NCI-H2227 (cell line): ENCODE measurements around the gene TUFT1.

Source experiments
- DNase-seq: peaks from one replicate; lab custom pipeline; 2025; ENCODE audit not compliant: unreplicated experiment; lab: John Stamatoyannopoulos, UW

TUFT1 gene, protein sequence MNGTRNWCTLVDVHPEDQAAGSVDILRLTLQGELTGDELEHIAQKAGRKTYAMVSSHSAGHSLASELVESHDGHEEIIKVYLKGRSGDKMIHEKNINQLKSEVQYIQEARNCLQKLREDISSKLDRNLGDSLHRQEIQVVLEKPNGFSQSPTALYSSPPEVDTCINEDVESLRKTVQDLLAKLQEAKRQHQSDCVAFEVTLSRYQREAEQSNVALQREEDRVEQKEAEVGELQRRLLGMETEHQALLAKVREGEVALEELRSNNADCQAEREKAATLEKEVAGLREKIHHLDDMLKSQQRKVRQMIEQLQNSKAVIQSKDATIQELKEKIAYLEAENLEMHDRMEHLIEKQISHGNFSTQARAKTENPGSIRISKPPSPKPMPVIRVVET

DNA sequence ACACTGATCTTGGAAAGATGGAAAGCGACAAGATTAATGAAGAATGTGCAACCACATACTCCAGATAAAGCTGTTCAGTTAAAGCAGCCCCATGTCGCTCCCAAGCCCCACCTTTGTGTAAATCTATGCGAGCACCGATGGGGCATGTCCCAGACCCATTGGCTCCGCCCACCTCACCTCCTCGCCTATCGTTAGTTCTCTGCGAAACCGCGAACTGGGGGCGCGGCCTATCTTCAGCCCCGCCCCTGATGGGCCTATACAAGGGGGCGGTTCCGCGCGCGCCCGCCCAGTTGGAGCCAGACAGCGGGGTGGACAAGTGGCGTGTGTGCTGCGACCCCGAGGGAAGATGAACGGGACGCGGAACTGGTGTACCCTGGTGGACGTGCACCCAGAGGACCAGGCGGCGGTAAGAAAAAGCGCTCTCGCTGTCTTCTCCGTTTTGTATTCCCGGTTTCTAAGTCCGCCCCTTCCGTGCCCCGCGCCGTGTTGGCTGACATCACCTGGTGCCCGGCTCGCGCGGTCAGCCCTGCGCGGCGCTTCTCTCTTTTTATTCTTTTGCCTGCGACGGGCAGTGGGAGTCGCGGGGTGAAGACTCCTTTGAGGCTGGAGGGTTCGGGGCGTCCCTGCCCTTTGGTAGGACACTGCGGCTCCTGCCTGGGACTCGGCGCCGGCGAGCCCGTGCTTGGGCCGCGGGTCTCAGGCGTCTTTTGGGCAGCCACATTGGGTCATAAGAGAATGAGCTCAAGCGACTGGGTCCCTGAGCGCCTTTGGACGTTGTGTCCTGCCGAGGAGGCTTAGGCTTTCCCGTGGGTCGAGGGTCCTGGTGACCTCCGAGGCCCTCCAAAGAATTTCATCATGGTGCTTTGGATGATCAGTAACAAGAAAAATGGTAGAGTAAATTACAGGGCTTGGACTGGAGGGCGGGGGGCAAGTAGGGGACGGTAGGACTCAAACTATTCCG is at the start of gene TUFT1:
Gene TUFT1, plus strand, starts transcription at position 289 of the 961 bp plus-strand sequence. Its CDS starts 58 bp downstream, at position 347.
- DNase-seq = peak; percentile 98

DNA sequence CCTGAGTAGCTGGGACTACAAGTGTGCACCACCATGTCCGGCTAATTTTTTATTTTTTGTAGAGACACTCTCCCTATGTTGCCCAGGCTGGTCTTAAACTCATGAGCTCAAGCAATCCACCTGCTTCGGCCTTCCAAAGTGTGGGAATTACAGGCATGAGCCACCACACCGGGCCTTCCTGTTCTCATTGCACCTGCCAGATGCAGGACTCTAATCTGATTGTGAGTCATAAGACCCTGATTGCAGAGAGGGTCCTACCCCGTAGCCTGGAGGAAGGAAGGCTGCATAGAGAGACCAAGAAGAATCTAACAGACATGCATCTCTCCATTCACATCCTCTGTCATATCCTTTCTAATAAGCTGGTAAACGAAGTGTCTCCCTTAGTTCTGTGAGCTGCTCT is 48.5 kb upstream of the TUFT1 start:
- no peak for DNase-seq

DNA sequence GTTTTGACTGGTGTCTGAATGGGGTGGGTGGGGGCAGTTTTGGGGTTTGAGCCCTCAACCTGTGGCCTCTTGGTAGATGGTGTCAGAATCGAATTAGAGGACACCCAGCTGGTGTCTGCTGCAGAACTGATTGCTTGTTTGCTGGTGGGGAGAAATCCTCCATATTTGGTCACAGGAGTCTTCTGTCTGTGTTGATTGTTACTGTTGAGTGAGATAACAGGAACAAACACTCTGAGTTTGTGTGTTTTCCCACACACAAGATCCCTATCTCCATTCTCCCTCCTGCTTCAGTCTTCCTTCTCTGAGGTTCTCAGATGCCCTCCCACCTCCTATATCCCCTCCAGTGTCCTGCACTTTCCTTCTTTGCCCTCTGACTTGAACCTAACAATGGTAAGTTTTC is 48.0 kb upstream of the TUFT1 start:
- no peak for DNase-seq

DNA sequence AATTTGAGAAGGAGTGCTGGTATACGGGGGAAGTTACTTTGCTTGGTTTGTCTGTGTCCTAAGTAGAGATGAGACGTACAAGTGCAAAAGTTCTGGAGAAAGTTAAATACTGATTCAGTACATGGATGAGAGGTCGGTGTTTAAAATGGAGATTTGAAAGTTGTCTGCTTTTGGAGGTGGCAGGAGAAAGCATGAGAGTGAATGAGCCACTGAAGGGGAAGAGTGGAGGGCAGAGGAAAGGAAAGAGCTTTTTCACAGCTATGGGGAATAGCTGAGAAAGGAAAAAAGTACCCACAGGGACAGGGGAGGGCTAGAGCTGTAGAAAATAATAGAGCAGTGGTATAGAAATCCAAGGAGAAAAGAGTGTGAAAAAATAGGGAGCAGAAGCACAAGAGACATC is 47.1 kb upstream of the TUFT1 start:
- DNase-seq = no peak

DNA sequence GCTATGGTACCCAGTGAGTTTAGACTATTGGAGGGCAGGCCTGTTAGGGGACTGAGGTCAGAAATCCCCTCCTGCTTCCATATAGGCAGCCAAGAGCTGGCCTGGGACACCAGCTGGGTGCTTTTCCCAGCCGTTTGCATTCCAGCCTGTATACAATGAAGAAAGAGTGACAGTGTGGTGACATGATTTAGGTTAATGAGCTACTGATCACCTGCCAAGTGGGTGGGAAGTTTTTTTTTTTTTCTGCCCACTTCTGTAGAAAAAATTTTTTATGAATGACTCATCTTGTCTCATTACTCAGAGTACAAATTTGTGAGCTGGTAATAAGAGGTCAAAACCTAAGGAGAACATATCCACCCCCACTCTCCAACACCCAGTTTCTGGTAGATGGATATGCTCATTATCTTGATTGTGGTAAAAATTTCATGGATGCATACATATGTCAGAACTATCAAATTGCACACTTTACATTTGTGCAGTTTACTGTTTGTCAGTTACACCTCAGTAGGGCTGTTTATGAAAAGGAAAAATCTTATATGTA is 45.3 kb upstream of the TUFT1 start:
- peak; percentile 21 for DNase-seq

DNA sequence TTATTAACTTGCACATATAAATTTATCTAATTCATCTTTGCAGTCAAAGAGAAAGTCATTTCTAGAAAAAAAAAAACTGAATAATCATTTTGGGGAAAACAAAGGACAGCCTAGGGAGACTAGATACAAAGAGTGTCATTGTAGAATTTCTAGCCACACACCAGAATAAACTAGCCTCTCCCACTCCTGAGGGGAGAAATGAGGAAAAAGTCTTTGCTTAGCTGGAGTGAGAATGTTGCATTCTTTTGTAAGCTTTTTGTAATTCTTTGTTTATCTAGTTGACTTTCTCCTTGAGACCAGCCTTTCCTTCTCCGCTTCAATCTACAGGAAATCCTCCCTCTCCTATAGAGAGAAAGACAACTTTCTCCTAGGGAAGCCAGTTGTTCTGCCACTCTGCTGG is 44.8 kb upstream of the TUFT1 start:
- DNase-seq = no peak

DNA sequence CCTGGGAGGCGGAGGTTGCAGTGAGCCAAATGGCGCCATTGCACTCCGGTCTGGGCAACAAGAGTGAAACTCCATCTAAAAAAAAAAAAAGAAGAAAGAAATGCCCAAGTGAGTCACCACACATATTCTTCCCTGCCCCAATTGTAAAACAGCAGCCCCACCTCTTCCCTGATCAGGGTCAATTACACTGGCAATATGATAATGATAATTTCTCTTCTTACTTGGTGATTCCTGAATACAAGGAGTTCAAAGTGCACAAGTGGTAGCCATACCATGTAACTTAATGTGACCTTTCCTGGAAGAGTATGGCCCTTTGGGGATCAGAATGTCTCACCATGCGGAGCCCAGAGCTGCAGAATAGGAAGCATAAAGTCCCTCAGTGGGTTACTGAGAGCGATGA is 40.7 kb upstream of the TUFT1 start:
- no peak for DNase-seq

DNA sequence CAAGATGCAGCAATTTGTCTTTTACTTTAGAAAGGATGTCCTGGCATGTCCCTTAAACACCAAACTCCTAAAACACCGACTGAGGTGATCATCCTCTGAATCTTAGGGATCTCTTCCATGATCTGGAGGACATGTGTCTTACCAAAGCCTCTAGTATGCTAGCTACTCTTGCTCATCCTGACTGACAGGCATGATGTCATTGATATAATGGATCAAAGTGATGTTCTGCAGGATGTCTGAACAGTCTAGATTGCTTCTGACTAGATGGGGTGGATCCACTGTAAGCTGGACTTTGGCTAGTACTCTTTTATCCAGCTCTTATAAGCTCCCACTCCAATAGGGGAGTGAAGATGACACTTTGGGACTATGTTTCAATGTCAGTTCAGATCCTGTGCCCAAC is 40.2 kb upstream of the TUFT1 start:
- no peak for DNase-seq

DNA sequence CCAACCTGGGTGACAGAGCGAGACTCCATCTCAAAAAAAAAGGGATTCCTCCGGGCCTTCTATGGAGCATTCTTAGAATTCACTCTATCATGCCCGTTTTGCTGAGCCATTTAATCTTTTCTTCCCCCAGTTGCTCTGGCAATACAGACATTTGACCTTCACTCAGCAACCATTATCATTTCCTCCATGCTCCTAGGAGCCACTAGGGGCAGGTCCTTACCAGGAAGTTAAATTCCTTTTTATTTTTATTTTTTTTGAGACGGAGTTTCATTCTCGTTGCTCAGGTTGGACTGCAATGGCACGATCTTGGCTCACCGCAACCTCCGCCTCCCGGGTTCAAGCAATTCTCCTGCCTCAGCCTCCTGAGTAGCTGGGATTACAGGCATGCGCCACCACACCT is 38.6 kb upstream of the TUFT1 start:
- no peak for DNase-seq

DNA sequence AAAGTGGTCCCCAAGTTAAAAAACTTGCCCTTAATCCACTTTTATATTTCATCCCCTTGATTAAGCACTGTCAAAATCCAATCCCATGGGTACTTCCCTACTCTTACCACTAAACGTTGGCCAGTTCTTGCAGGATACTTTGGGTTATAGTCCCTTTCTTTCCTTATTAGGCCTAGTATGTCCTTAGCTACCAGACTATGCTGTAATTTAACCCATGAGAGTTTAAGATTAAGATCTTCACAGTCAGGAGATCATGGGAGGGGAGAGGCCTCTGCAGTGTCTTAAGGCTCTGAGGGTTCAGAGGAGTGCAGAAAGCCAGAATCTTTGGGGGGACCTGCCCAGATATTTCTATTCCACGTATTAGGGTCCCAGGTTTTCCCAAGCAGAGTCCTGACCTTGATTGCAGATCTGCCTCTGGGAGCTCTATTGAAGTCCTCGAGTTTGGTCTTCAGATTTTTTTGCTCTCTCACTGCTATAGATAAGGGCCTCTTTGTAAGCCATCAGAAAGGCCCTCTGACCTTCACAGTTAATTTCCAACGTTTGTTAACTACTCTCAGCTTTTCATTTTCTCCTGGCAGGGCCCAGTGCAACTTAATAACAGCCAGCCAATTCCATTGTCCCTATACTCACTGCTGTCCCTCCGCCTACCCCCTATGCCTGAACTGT is 37.9 kb upstream of the TUFT1 start:
- no peak for DNase-seq

DNA sequence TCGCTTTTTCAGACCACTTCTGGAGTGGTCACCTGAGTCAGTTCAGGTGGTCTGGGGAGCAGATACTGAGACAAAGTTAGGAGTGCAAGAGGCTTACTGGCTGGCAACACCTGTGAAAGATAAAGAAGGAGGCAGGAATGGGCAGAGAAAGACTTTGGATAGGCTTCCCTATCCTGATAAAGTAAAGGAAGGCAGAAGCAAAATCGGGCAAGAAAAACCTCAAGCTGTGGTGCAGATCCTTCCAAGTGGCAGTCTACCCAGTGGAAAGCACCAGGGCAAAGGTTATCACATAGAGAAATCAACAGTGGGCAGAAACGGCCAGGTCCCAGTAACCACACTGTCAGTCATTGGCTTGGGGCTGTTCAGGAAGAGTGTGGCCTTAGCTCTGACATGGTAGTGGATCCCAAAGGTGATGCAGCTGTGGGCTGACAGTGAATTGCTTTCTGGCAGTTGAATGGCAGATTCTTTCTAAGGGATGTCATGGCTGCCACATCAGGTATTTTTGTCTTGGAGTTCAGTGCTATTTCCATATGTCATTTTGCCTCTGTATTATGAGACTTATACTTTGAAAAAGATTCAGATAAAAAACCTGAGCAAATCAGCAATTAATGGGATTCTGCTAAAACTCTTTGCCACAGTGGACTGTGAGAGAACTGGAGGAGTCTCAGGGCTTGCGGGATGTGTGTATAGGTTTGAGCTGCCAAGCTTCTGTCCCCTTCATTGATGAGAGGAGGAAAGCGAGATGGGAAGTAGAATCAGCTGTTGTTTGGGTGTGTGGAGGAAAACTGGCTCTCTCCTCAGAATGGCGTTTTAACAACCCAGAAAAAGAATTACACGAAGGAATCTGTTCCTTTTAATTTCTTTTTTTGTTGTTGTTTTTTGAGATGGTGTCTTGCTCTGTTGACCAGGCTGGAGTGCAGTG is 37.0 kb upstream of the TUFT1 start:
- DNase-seq = no peak

DNA sequence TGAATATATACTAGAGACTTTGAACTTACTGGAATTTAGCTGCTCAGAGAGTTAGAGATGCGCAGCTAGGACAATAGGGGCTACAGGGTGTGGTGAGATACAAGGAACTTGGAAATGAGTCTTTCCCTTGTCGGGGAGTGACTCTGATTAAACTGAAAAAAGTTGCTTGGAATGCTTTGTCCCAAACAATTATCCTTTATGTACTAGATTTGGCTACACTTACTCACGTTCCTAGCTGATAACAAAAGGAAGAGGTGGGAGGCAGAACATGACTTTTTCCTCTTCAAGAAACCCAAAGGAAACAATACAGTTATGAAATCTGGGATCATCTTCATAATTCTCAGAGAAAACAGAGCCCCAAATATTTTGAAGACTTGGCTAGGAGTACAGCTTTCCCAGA is 35.9 kb upstream of the TUFT1 start:
- no peak for DNase-seq

DNA sequence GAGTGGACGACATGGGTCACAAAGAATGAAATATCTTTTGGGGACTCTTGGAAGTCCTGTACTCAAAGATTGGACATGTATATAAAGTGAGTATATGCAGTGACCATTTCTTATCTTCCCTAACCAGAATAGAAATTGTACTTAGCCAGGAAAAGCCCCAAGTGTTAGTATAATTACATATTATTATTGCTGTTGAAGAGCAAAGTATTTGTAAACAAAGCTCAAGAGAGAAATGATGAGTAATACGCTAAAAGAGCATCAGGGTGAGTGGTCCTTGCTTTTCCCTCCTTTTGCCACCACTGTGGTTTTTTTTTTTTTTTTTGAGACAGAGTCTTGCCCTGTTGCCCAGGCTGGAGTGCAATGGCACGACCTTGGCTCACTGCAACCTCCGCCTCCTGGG is 35.4 kb upstream of the TUFT1 start:
- DNase-seq = peak; percentile 21

DNA sequence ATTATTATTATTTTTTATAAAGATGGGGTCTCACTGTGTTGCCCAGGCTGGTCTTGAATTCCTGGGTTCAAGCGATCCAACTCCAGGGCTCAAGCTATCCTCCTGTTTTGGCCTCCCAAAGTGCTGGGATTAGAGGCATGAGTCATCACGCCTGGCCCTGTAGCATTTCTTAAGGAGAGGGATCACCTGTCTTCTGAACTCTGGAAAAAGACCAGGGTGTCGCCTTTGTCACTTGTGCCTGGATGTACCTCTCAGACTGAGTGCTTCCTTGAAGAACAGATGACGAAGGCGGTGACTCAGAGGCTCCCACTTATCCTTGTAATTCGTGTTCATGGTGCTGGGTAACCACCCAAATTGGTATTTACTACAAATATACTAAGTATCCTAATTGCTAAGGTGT is 31.3 kb upstream of the TUFT1 start:
- DNase-seq = no peak

DNA sequence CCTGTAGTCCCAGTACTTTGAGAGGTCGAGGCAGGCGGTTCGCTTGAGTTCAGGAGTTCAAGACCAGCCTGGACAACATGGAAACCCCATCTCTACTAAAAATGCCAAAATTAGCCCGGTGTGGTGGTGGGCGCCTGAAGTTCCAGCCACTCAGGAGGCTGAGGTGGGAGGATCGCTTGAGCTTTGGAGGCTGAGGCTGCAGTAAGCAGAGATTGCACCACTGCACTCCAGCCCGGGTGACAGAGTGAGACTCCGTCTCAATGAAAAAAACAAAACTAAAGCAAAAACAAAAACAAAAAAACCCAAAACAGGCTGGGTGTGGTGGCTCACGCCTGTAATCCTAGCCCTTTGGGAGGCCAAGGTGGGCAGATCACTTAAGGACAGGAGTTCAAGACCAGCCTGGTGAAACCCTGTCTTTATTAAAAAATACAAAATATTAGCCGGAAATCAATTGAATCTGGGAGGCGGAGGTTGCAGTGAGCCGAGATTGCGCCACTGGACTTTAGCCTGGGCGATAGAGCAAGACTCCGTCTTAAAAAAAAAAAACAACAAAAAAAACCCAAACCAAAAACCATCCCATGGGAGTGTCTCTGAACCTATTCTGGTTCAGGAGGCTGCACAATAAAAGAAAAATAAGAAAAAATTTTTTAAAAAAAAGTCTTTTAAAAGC is 30.6 kb upstream of the TUFT1 start:
- DNase-seq = no peak

DNA sequence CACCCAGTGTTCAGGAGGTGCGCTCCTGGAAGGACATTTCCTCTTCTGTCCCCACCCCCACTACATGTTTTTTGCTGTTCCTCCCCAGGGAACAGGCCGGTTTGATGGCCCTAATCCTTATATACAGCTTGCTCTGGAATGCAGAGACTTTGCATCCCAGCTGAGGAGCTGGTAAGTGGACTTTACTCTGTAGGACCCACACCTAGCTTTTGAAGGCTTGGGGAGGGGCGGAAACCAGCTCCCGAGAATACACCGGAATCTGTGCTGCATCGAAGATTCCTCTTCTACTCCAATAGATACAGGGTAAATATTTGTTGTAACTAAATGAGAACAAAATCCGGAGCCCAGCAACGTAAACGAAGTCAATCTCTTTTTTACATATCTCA is 30.1 kb upstream of the TUFT1 start:
- no peak for DNase-seq

DNA sequence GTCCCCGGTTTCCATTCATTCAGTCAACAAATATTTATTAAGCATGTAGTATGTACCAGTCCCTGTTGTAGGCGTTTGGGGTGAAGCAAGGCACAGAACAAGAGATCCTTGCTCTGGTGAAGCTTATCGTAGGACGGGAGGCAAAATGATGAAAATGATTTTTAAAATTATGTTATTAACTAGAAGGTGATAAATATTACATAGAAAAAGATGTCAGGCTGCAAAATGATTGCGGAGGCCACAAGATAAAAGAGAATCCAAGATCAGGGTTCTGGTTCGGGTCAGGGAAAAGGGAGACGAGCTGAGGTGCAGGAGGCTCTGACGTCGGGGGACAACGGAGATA is 29.5 kb upstream of the TUFT1 start:
- DNase-seq = no peak

DNA sequence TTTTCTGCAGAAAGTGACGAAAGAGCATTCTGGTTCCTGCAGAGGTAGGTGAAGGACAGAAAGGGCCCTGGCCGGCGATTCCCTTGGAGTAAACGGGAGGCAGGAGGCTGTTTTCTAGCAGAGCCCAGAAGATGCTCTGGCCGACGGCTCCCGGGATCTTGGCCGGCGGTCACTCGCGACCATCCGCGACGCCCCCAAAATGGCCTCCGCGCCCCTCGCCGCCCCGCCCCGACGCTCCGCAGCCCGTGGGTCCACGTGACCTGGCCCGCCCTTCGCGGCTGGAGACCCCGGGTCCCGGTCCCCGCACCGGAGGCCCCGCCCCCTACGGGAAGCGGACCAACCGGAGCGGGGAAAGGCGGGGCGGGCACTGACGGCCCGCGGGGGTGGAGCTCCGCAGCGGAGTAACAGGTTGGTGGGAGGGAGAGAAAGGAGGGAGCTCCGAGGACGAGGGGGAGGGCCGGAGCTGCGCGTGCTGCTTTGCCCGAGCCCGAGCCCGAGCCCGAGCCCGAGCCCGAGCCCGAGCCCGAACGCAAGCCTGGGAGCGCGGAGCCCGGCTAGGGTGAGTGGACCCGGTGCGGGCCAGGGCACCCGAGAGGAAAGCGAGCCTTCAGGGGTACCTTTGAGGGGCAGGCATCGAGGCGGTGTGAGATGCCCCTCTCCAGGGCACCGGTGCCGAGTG is 29.0 kb upstream of the TUFT1 start, which contains the start of gene CGN:
Gene CGN, plus strand, starts transcription at position 431 of the 679 bp plus-strand sequence. CDS start 7,133 bp downstream, outside the sequence.
- DNase-seq = peak; percentile 99

DNA sequence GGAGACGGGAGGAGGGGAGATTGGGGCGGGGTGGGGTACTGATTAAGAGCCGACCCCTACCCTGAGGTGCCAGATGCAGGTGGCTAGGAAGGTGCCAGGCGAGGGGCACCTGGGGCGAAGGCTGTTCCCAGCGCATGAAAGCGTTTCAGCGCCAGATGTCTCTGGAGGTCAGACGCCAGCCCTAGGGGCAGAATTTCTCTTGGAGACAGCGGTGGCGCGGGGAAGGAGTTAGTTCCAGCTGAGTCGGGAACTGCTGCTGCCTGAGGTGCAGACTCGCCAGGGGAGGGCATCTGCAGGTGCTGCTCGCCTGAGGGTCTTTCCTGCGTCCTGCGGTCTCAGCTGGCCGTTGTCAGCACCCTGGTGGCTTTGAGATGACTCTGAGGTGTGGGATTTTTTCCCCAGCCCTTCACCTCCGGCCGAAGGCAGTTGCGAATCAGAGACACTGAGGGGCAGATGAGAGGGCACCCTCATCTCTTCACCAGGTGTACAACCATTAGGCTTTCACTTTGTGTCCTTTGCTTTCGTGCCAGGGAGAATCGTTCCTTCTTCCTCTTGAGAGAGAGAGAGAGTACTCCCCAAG is 28.4 kb upstream of the TUFT1 start:
- peak; percentile 56 for DNase-seq
